SK-N-SH treated with all-trans-retinoic acid at 6 μM for 48 hours (cell line): ENCODE data around the gene XIAP.

ENCODE experiments used
- ATAC-seq: fragments of 200-7000 bp; cut with Tn5 transposase; 3 replicates; pipeline ENCODE4 v1.9.1; 2020; ENCODE audit warnings: mild to moderate bottlenecking, moderate library complexity
- BACH2 ChIP-seq: fragments of 250-450 bp; sonication (Bioruptor Pico); IDR thresholded peaks from 2 replicates; pipeline ENCODE4 v1.9.0; 2021; ENCODE audit warnings: mild to moderate bottlenecking, borderline replicate concordance
- CREB5 ChIP-seq: fragments of 250-450 bp; sonication (Bioruptor Pico); IDR thresholded peaks from 2 replicates; pipeline ENCODE4 v1.5.1; 2020; ENCODE audit warnings: low read depth, mild to moderate bottlenecking, moderate library complexity
- CSDC2 ChIP-seq: fragments of 250-450 bp; sonication (Bioruptor Pico); IDR thresholded peaks from 2 replicates; pipeline ENCODE4 v1.5.0; 2020; ENCODE audit warnings: mild to moderate bottlenecking, moderate library complexity
- ESRRG ChIP-seq: fragments of 250-450 bp; sonication (Bioruptor Pico); IDR thresholded peaks from 2 replicates; pipeline ENCODE4 v1.6.1; 2021; ENCODE audit warnings: mild to moderate bottlenecking
- GLIS3 ChIP-seq: fragments of 250-450 bp; sonication (Bioruptor Pico); IDR thresholded peaks from 2 replicates; pipeline ENCODE4 v1.5.0; 2020; ENCODE audit warnings: mild to moderate bottlenecking, moderate library complexity
- ISL1 ChIP-seq: fragments of 250-450 bp; sonication (Bioruptor Pico); IDR thresholded peaks from 2 replicates; pipeline ENCODE4 v2.1.2; 2022; ENCODE audit warnings: mild to moderate bottlenecking, moderate library complexity
- OSR1 ChIP-seq: fragments of 250-450 bp; sonication (Bioruptor Pico); IDR thresholded peaks from 2 replicates; pipeline ENCODE4 v1.8.0; 2022; ENCODE audit warnings: moderate library complexity, mild to moderate bottlenecking, inconsistent platforms
- PATZ1 ChIP-seq: fragments of 250-450 bp; sonication (Bioruptor Pico); IDR thresholded peaks from 2 replicates; pipeline ENCODE4 v1.8.0; 2020; ENCODE audit warnings: mild to moderate bottlenecking, moderate library complexity, borderline replicate concordance
- PPARA ChIP-seq: fragments of 250-450 bp; sonication (Bioruptor Pico); IDR thresholded peaks from 2 replicates; pipeline ENCODE4 v1.5.0; 2020; ENCODE audit warnings: mild to moderate bottlenecking, borderline replicate concordance
- RARB ChIP-seq: fragments of 250-450 bp; sonication (Bioruptor Pico); IDR thresholded peaks from 2 replicates; pipeline ENCODE4 v1.8.0; 2021; ENCODE audit warnings: mild to moderate bottlenecking, moderate library complexity
- SNAI2 ChIP-seq: fragments of 250-450 bp; sonication (Bioruptor Pico); IDR thresholded peaks from 2 replicates; pipeline ENCODE4 v1.5.0; 2020; ENCODE audit warnings: mild to moderate bottlenecking, moderate library complexity
- TCF4 ChIP-seq: fragments of 250-450 bp; sonication (Bioruptor Pico); IDR thresholded peaks from 2 replicates; pipeline ENCODE4 v1.8.0; 2021; ENCODE audit warnings: mild to moderate bottlenecking, moderate library complexity, borderline replicate concordance
- ZC3H10 ChIP-seq: fragments of 250-450 bp; sonication (Bioruptor Pico); IDR thresholded peaks from 2 replicates; pipeline ENCODE4 v1.5.1; 2021; ENCODE audit warnings: mild to moderate bottlenecking, moderate library complexity
- ZFP30 ChIP-seq: fragments of 450-650 bp; formaldehyde crosslinking; IDR thresholded peaks from 2 replicates; pipeline ENCODE4 v1.5.0; 2022; ENCODE audit warnings: mild to moderate bottlenecking, moderate library complexity
- ZNF565 ChIP-seq: fragments of 450-650 bp; formaldehyde crosslinking; conservative IDR thresholded peaks from 2 replicates; pipeline ENCODE4 v1.5.0; 2020; ENCODE audit warnings: low read depth, mild to moderate bottlenecking, moderate library complexity
- ZNF70 ChIP-seq: fragments of 450-650 bp; formaldehyde crosslinking; IDR thresholded peaks from 2 replicates; pipeline ENCODE4 v1.5.0; 2020; ENCODE audit warnings: mild to moderate bottlenecking, moderate library complexity
- ZNF8 ChIP-seq: fragments of 450-650 bp; formaldehyde crosslinking; IDR thresholded peaks from 2 replicates; pipeline ENCODE4 v1.5.0; 2020; ENCODE audit warnings: mild to moderate bottlenecking, moderate library complexity
- TF ChIP-seq, protein P1 (sequence below): fragments of 250-450 bp; sonication (Bioruptor Pico); IDR thresholded peaks from 2 replicates; pipeline ENCODE4 v1.5.0; 2020; ENCODE audit warnings: mild to moderate bottlenecking, moderate library complexity
- TF ChIP-seq, protein P2 (sequence below): fragments of 250-450 bp; sonication (Bioruptor Pico); IDR thresholded peaks from 2 replicates; pipeline ENCODE4 v1.8.0; 2021; ENCODE audit warnings: low read depth, mild to moderate bottlenecking, moderate library complexity, borderline replicate concordance
- TF ChIP-seq, protein P3 (sequence below): fragments of 250-450 bp; sonication (Bioruptor Pico); IDR thresholded peaks from 2 replicates; pipeline ENCODE4 v1.5.1; 2021; ENCODE audit warnings: mild to moderate bottlenecking, moderate library complexity

Gene XIAP

GRCh38 chrX:123869488-123869887 lies 9.6 kb downstream of the XIAP start:
- no peak for ATAC-seq
- no peak for TF ChIP-seq BACH2
- no peak for TF ChIP-seq PATZ1
- TF ChIP-seq SNAI2 = no peak
- no peak for TF ChIP-seq CSDC2 (CRISPR knock-in tag)
- no peak for TF ChIP-seq PPARA (CRISPR knock-in tag)
- no peak for TF ChIP-seq TCF4
- TF ChIP-seq RARB (CRISPR knock-in tag) = no peak
- TF ChIP-seq, protein P1, sequence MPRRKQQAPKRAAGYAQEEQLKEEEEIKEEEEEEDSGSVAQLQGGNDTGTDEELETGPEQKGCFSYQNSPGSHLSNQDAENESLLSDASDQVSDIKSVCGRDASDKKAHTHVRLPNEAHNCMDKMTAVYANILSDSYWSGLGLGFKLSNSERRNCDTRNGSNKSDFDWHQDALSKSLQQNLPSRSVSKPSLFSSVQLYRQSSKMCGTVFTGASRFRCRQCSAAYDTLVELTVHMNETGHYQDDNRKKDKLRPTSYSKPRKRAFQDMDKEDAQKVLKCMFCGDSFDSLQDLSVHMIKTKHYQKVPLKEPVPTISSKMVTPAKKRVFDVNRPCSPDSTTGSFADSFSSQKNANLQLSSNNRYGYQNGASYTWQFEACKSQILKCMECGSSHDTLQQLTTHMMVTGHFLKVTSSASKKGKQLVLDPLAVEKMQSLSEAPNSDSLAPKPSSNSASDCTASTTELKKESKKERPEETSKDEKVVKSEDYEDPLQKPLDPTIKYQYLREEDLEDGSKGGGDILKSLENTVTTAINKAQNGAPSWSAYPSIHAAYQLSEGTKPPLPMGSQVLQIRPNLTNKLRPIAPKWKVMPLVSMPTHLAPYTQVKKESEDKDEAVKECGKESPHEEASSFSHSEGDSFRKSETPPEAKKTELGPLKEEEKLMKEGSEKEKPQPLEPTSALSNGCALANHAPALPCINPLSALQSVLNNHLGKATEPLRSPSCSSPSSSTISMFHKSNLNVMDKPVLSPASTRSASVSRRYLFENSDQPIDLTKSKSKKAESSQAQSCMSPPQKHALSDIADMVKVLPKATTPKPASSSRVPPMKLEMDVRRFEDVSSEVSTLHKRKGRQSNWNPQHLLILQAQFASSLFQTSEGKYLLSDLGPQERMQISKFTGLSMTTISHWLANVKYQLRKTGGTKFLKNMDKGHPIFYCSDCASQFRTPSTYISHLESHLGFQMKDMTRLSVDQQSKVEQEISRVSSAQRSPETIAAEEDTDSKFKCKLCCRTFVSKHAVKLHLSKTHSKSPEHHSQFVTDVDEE (CRISPR knock-in tag) = no peak
- TF ChIP-seq ZNF70 = no peak
- TF ChIP-seq ZNF8 (CRISPR knock-in tag) = no peak
- no peak for TF ChIP-seq ISL1 (CRISPR knock-in tag)
- no peak for TF ChIP-seq ZC3H10 (CRISPR knock-in tag)
- TF ChIP-seq, protein P2, sequence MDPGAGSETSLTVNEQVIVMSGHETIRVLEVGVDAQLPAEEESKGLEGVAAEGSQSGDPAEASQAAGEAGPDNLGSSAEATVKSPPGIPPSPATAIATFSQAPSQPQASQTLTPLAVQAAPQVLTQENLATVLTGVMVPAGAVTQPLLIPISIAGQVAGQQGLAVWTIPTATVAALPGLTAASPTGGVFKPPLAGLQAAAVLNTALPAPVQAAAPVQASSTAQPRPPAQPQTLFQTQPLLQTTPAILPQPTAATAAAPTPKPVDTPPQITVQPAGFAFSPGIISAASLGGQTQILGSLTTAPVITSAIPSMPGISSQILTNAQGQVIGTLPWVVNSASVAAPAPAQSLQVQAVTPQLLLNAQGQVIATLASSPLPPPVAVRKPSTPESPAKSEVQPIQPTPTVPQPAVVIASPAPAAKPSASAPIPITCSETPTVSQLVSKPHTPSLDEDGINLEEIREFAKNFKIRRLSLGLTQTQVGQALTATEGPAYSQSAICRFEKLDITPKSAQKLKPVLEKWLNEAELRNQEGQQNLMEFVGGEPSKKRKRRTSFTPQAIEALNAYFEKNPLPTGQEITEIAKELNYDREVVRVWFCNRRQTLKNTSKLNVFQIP (CRISPR knock-in tag) = no peak
- TF ChIP-seq ZFP30 (CRISPR knock-in tag) = no peak
- TF ChIP-seq, protein P3, sequence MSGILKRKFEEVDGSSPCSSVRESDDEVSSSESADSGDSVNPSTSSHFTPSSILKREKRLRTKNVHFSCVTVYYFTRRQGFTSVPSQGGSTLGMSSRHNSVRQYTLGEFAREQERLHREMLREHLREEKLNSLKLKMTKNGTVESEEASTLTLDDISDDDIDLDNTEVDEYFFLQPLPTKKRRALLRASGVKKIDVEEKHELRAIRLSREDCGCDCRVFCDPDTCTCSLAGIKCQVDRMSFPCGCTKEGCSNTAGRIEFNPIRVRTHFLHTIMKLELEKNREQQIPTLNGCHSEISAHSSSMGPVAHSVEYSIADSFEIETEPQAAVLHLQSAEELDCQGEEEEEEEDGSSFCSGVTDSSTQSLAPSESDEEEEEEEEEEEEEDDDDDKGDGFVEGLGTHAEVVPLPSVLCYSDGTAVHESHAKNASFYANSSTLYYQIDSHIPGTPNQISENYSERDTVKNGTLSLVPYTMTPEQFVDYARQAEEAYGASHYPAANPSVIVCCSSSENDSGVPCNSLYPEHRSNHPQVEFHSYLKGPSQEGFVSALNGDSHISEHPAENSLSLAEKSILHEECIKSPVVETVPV (CRISPR knock-in tag) = no peak
- no peak for TF ChIP-seq ZNF565 (CRISPR knock-in tag)
- no peak for TF ChIP-seq GLIS3
- TF ChIP-seq ESRRG = no peak

DNA sequence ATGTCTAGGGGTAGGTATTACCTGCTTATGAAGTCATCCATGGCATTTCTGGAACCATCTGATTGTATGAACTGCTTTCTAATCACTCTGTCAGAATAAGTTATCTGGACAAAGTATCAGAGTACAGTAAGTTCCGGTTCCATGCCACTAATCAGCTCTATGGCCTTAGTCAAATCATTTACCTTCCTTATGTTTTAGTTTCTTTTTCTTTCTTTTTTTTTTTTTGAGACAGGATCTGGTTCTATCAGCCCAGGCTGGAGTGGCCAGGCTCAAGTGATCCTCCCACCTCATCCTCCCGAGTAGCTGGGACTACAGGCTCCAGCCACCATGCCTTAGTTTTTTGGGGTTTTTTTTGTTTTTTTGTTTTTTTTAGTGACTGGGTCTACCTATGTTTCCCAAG lies 11.5 kb downstream of the XIAP start:
- ATAC-seq = no peak
- no peak for TF ChIP-seq TCF4
- no peak for TF ChIP-seq OSR1 (CRISPR knock-in tag)
- TF ChIP-seq, protein P3 (CRISPR knock-in tag) = no peak
- TF ChIP-seq, protein P2 (CRISPR knock-in tag) = no peak
- TF ChIP-seq ZFP30 (CRISPR knock-in tag) = no peak
- TF ChIP-seq CSDC2 (CRISPR knock-in tag) = no peak
- TF ChIP-seq CREB5 = no peak
- TF ChIP-seq BACH2 = no peak
- no peak for TF ChIP-seq PATZ1
- no peak for TF ChIP-seq ZNF565 (CRISPR knock-in tag)
- TF ChIP-seq, protein P1 (CRISPR knock-in tag) = no peak
- TF ChIP-seq GLIS3 = no peak
- TF ChIP-seq, all 23 proteins: peak for 0
